Lung (tissue), 12 donors: ENCODE results near the gene ASTN1. TPM values are rescaled to one million over a fixed set of nuclear protein-coding genes. Genes with fewer than 3 reads are reported as not detected.

Source experiments
- ATAC-seq: fragments of 200-7000 bp; cut with Tn5 transposase; one replicate; pipeline ENCODE4 v1.9.1; 2020; ENCODE audit warnings: moderate number of reproducible peaks; ENCODE audit not compliant: insufficient read depth, low FRiP score
- DNase-seq, 3 donors: peaks; one replicate each; pipeline ENCODE4 v3.0.0-alpha.2; 2013 to 2017
- H3K27ac ChIP-seq, 2 donors: one replicate each; pipeline ENCODE4 v1.5.1; 2013; ENCODE audit warnings: mild to moderate bottlenecking in 2 of 2, moderate library complexity in 2 of 2, control low read depth in 1 of 2, inconsistent platforms in 1 of 2, low read depth in 1 of 2, low read length in 1 of 2
- H3K27me3 ChIP-seq, 3 donors: one replicate each; pipeline ENCODE4 v1.5.1; 2013; ENCODE audit warnings: low read length in 2 of 3; ENCODE audit not compliant: control insufficient read depth in 3 of 3, insufficient read depth in 3 of 3
- H3K36me3 ChIP-seq, 4 donors: one replicate each; pipeline ENCODE4 v1.5.1; 2013; ENCODE audit warnings: low read length in 4 of 4, mild to moderate bottlenecking in 1 of 4, moderate library complexity in 1 of 4; ENCODE audit not compliant: control insufficient read depth in 4 of 4, insufficient read depth in 4 of 4
- H3K4me1 ChIP-seq, 5 donors: one replicate each; pipeline ENCODE4 v1.5.1; 2013; ENCODE audit warnings: low read length in 5 of 5, mild to moderate bottlenecking in 2 of 5, moderate library complexity in 1 of 5; ENCODE audit not compliant: control insufficient read depth in 5 of 5, insufficient read depth in 5 of 5
- H3K4me3 ChIP-seq: one replicate; pipeline ENCODE4 v1.5.1; 2013; ENCODE audit warnings: mild to moderate bottlenecking, control low read depth, moderate library complexity
- H3K9ac ChIP-seq, 2 donors: one replicate each; pipeline ENCODE4 v1.5.1; 2013; ENCODE audit warnings: low read length in 2 of 2, control low read depth in 1 of 2; ENCODE audit not compliant: insufficient read depth in 1 of 2
- H3K9me3 ChIP-seq, 4 donors: one replicate each; pipeline ENCODE4 v1.5.1; 2013; ENCODE audit warnings: low read length in 3 of 4, mild to moderate bottlenecking in 1 of 4, moderate library complexity in 1 of 4; ENCODE audit not compliant: control insufficient read depth in 4 of 4, insufficient read depth in 3 of 4
- CTCF ChIP-seq: IDR thresholded peaks from 2 replicates; pipeline ENCODE4 v1.5.1; 2012; ENCODE audit warnings: mild to moderate bottlenecking; ENCODE audit errors: control extremely low read depth, extremely low read depth
- WGBS, 2 donors: extraction: QIAGEN DNeasy Blood & Tissue Kit; methylation state at CpG; one replicate each; pipeline ENCODE4 v1.1.7; 2013; 5-methylcytosine and 5-hydroxymethylcytosine counted together
- polyA plus RNA-seq, 2 donors: library from polyadenylated mRNA; stranded (reverse); fragments of 200-250 nt; gene quantifications; one replicate each; pipeline ENCODE4 v1.2.1, GENCODE V29; 2013
- total RNA-seq, 2 donors: library from RNA; depleted of rRNA in 1 of 2; stranded (reverse); fragments of >200 nt in 1 of 2; gene quantifications; one replicate each; pipeline ENCODE4 v1.2.1, GENCODE V29; 2014 to 2021
- donor health status: control.
- donor health status: control.
- donor health status: Bipolar disorder and iron deficiency.
- donor health status: healthy.
- donor health status: DM: yes; HTN: yes; CAD: no.

Gene ASTN1
- total and polyA plus RNA-seq, 4 donors, result 0.03 to 3.6 (median 0.08) TPM

- TF ChIP-seq CTCF, result no peak
- DNase-seq, result no peak
- H3K27me3 ChIP-seq, result no peaks in the 10 kb centered on the region
- no peaks in the 10 kb centered on the region for H3K36me3 ChIP-seq
- H3K4me1 ChIP-seq, result peaks cover 0 to 4% (median 0%) of the 10 kb centered on the region in 5 donors
- no peak for ATAC-seq
- no peak overlapping the region for H3K9ac ChIP-seq
- no peak overlapping the region for H3K4me3 ChIP-seq
- H3K27ac ChIP-seq, result no peak overlapping the region
- WGBS, 2 donors, result 91 to 98% methylated on average over 4 of the region's 4 CpGs
- no peaks in the 10 kb centered on the region for H3K9me3 ChIP-seq
Observed at GRCh38 chr1:176839216-176839615, 325.3 kb downstream of the ASTN1 start.

- Histone ChIP-seq H3K9me3 (no peaks in the 10 kb centered on the region), H3K4me1 (peaks cover 0 to 3% (median 0%) of the 10 kb centered on the region in 5 donors), H3K9ac (no peak overlapping the region), H3K27ac (no peak overlapping the region), H3K27me3 (no peaks in the 10 kb centered on the region), H3K4me3 (no peak overlapping the region), H3K36me3 (no peaks in the 10 kb centered on the region)
- 63 to 74% methylated on average over 5 of the region's 5 CpGs for WGBS, 2 donors
- DNase-seq (no peak), ATAC-seq (no peak)
- no peak for TF ChIP-seq CTCF
Observed at GRCh38 chr1:176838276-176838995, 326.1 kb downstream of the ASTN1 start.

GRCh38 chr1:176837708-176838107 lies 326.8 kb downstream of the ASTN1 start:
- Histone ChIP-seq H3K9ac (no peak overlapping the region), H3K9me3 (no peaks in the 10 kb centered on the region), H3K36me3 (no peaks in the 10 kb centered on the region), H3K27me3 (no peaks in the 10 kb centered on the region), H3K4me3 (no peak overlapping the region), H3K27ac (no peak overlapping the region), H3K4me1 (no peaks in the 10 kb centered on the region)
- WGBS, 2 donors, result 60 to 77% methylated on average over 2 of the region's 2 CpGs
- ATAC-seq (no peak), DNase-seq (no peak)
- TF ChIP-seq CTCF, result no peak
